Fibroblast of mammary gland (primary cell): Measurements from ENCODE around the gene PAGR1.

Experiments used
- DNase-seq: peaks from one replicate; pipeline ENCODE4 v3.0.0-alpha.2; 2010; ENCODE audit warnings: low read depth
- H3K4me3 ChIP-seq: 2 replicates; pipeline ENCODE4 v1.5.1; 2011; ENCODE audit warnings: low read depth, mild to moderate bottlenecking, low read length, moderate library complexity; ENCODE audit not compliant: control insufficient read depth
- CTCF ChIP-seq: conservative IDR thresholded peaks from 2 replicates; pipeline ENCODE4 v1.5.1; 2011; ENCODE audit warnings: low read depth, low read length, inconsistent platforms; ENCODE audit not compliant: control insufficient read depth, insufficient read depth

PAGR1 gene

GRCh38 chr16:29807426-29808218 lies 8.3 kb upstream of the PAGR1 start:
- DNase-seq, result peak; percentile 91
- TF ChIP-seq CTCF, result peak; percentile 39

DNA sequence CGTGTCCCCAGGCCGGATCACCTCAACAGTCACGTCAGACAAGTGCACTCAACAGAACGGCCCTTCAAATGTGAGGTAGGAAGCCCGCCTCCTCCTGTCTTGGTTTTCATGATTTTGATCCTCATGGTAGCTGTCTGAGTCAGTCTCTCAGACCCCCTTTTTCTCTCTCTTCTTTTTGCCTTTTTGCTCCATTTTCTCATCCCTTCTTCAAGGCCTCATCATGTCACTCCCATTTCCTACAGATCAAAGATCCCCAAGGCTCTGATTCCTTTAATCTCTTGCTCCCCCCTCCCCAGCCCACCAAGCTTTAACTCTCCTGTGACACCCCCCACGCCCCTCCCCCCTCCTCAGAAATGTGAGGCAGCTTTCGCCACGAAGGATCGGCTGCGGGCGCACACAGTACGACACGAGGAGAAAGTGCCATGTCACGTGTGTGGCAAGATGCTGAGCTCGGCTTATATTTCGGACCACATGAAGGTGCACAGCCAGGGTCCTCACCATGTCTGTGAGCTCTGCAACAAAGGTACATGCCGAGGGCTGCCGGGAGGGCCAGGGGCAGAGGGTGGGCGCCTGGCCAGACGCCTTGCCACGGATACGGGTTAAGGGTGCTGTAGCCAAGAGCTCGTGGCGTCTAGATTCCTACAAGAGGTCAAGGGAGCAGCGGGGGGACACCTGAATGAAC lies 7.6 kb upstream of the PAGR1 start:
- no peak for DNase-seq
- H3K4me3 ChIP-seq, result peak overlapping the region; percentile 74
- TF ChIP-seq CTCF, result no peak

More at GRCh38 chr16:29807426-29808218, 8.3 kb upstream of the PAGR1 start:
- H3K4me3 ChIP-seq, result peak overlapping the region; percentile 74

GRCh38 chr16:29809031-29809747 lies 6.8 kb upstream of the PAGR1 start:
- no peak for DNase-seq
- no peak for TF ChIP-seq CTCF
- peak overlapping the region; percentile 74 for H3K4me3 ChIP-seq

DNA sequence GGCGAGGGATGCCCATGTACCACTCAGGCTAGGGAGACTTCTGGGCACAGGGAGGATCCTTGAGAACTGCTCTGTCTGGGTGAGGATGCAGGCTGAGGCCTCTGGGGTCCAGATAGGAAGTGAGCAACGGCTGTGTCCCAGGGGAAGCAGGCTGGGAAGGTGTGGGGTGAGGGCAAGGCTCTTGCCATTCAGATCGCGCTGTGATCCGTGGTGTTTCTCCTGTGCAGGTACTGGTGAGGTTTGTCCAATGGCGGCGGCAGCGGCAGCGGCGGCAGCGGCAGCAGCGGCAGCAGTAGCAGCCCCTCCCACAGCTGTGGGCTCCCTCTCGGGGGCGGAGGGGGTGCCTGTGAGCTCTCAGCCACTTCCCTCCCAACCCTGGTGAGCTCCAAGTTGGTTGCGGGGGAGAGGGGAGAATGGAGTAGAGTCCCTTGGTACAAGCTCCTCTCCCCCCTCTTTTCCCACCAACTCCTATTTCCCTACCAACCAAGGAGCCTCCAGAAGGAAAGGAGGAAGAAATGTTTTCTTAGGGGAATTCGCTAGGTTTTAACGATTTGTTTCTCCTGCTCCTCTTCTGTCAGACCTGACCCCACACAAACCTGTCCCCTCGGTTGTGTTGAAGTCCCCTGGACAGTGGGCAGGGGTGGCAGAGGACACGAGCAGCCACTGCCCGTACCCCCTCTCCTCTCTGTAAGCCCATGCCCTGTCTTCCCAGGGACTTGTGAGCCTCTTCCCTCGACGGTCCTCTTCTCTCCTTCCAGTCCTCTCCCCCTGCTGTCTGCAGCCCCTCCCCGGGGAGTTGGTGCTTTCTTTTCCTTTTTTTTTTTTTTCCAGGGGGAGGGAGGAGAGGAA lies 5.9 kb upstream of the PAGR1 start:
- peak overlapping the region; percentile 6 for H3K4me3 ChIP-seq
- DNase-seq, result peak; percentile 39
- TF ChIP-seq CTCF, result no peak

GRCh38 chr16:29810699-29811169 lies 5.2 kb upstream of the PAGR1 start:
- no peak for DNase-seq
- no peak for TF ChIP-seq CTCF
- no peak overlapping the region for H3K4me3 ChIP-seq
